Amniotic stem cell (primary cell): ENCODE results near the gene VEZF1.
"Not testable (repeated sequence)": the region's sequence is repeated elsewhere in the genome, so short reads cannot be mapped to it uniquely, and the experiment has no call there.

Source experiments
- DNase-seq: peaks from one replicate; lab custom pipeline; 2025; lab: John Stamatoyannopoulos, UW

VEZF1 gene

GRCh38 chr17:57974053-57974824, 13.8 kb downstream of the VEZF1 start:
- not testable (repeated sequence) for DNase-seq

GRCh38 chr17:57972151-57972550, 15.9 kb downstream of the VEZF1 start:
- no peak for DNase-seq

GRCh38 chr17:57971572-57971971, 16.5 kb downstream of the VEZF1 start:
- DNase-seq = no peak

- no peak for DNase-seq
These were observed 17.3 kb downstream of the VEZF1 start for GRCh38 chr17:57970710-57971109.

GRCh38 chr17:57968456-57968855, 19.6 kb downstream of the VEZF1 start:
- no peak for DNase-seq

- DNase-seq = no peak
These were observed 21.2 kb downstream of the VEZF1 start for GRCh38 chr17:57966875-57967274.

- DNase-seq = no peak
These were observed 21.8 kb downstream of the VEZF1 start for GRCh38 chr17:57966246-57966645.

GRCh38 chr17:57965521-57966160, 22.4 kb downstream of the VEZF1 start:
- DNase-seq = no peak

GRCh38 chr17:57963149-57963511, 24.9 kb downstream of the VEZF1 start:
- DNase-seq = no peak

- DNase-seq = no peak
These were observed 25.5 kb downstream of the VEZF1 start for GRCh38 chr17:57962279-57963148.

- no peak for DNase-seq
These were observed 28.1 kb downstream of the VEZF1 start for GRCh38 chr17:57959929-57960328.

GRCh38 chr17:57958391-57958790, 29.7 kb downstream of the VEZF1 start:
- DNase-seq = not testable (repeated sequence)

GRCh38 chr17:57957886-57958285, 30.2 kb downstream of the VEZF1 start:
- no peak for DNase-seq

GRCh38 chr17:57957120-57957850, 30.8 kb downstream of the VEZF1 start:
- DNase-seq = no peak

- no peak for DNase-seq
These were observed 31.5 kb downstream of the VEZF1 start for GRCh38 chr17:57956291-57957119.

GRCh38 chr17:57955183-57955931, 32.7 kb downstream of the VEZF1 start, which contains the start of gene CUEDC1:
Gene CUEDC1, minus strand, starts transcription at chr17:57955412. Its CDS starts 69,848 bp downstream, at chr17:57885564.
- no peak for DNase-seq

- DNase-seq = peak; percentile 66
These were observed 33.5 kb downstream of the VEZF1 start for GRCh38 chr17:57954397-57955182.

GRCh38 chr17:57953705-57954396, 34.2 kb downstream of the VEZF1 start:
- no peak for DNase-seq

- DNase-seq = no peak
These were observed 34.8 kb downstream of the VEZF1 start for GRCh38 chr17:57953219-57953618.
